GM10266 (cell line): Measurements from ENCODE around the gene ABAT.
"Not testable (repeated sequence)": the region's sequence is repeated elsewhere in the genome, so short reads cannot be mapped to it uniquely, and the experiment has no call there.

ENCODE experiments used
- DNase-seq: peaks from one replicate; pipeline ENCODE4 v3.0.0; 2012; ENCODE audit errors: extremely low spot score
- CTCF ChIP-seq: IDR thresholded peaks from 2 replicates; pipeline ENCODE4 v1.5.1; 2012; ENCODE audit warnings: mild to moderate bottlenecking, low read depth; ENCODE audit not compliant: control insufficient read depth, insufficient read depth; ENCODE audit errors: missing control alignments

ABAT gene

GRCh38 chr16:8644211-8645140, 29.9 kb upstream of the ABAT start:
- no peak for TF ChIP-seq CTCF
- no peak for DNase-seq

- no peak for TF ChIP-seq CTCF
- DNase-seq, result no peak
Measured at GRCh38 chr16:8645141-8645521, 29.3 kb upstream of the ABAT start.

- TF ChIP-seq CTCF, result no peak
- DNase-seq, result no peak
Measured at GRCh38 chr16:8645831-8646230, 28.6 kb upstream of the ABAT start.

GRCh38 chr16:8646326-8647053, 27.9 kb upstream of the ABAT start:
- DNase-seq, result no peak
- TF ChIP-seq CTCF, result no peak

GRCh38 chr16:8647721-8648318, 26.6 kb upstream of the ABAT start:
- no peak for DNase-seq
- no peak for TF ChIP-seq CTCF

- no peak for DNase-seq
- no peak for TF ChIP-seq CTCF
Measured at GRCh38 chr16:8648877-8649276, 25.5 kb upstream of the ABAT start.

GRCh38 chr16:8649829-8650554, 24.4 kb upstream of the ABAT start:
- TF ChIP-seq CTCF, result no peak
- DNase-seq, result no peak

- not testable (repeated sequence) for DNase-seq
Measured at GRCh38 chr16:8651958-8652357, 22.5 kb upstream of the ABAT start.
